AG04450 (cell line): Measurements from ENCODE around the gene CASP7. TPM values are rescaled to one million over a fixed set of nuclear protein-coding genes. Genes with fewer than 3 reads are reported as not detected.

Experiments used
- CTCF ChIA-PET: fragments of 300-600, 350-600 bp; formaldehyde crosslinking; extraction: SDS; loops from one replicate; lab custom pipeline; 2022; ENCODE audit warnings: antibody characterized with exemption, inconsistent platforms; lab: Charles Lee
- POLR2A ChIA-PET: fragments of 350-600 bp; formaldehyde crosslinking; extraction: SDS; loops from one replicate; lab custom pipeline; 2021; ENCODE audit warnings: antibody characterized with exemption, inconsistent platforms; lab: Yijun Ruan, JAX
- DNase-seq: peaks from one replicate; pipeline ENCODE4 v3.0.0-alpha.2; 2011; ENCODE audit warnings: low read depth, low spot score
- H3K27ac ChIP-seq: one replicate; pipeline ENCODE4 v1.5.1; 2012; ENCODE audit warnings: low read depth, low read length, control low read depth
- H3K27me3 ChIP-seq: one replicate; pipeline ENCODE4 v1.6.0; 2012; ENCODE audit warnings: low read length; ENCODE audit not compliant: control insufficient read depth, insufficient read depth
- H3K4me3 ChIP-seq: 2 replicates; pipeline ENCODE4 v1.5.1; 2011; ENCODE audit warnings: mild to moderate bottlenecking, low read depth, low read length, control low read depth
- H3K9me3 ChIP-seq: 2 replicates; pipeline ENCODE4 v1.5.1; 2012; ENCODE audit warnings: low read length; ENCODE audit not compliant: control insufficient read depth, insufficient read depth
- CTCF ChIP-seq: IDR thresholded peaks from 2 replicates; pipeline ENCODE4 v1.5.1; 2011; ENCODE audit warnings: low read depth, low read length, control low read depth, inconsistent platforms
- polyA plus RNA-seq: library from polyadenylated mRNA; depleted of rRNA; stranded (reverse); fragments of >200 nt; gene quantifications from 2 replicates; pipeline ENCODE4 v1.2.3, GENCODE V29; 2011

The CASP7 gene
- polyA plus RNA-seq, 1 experiment: 33.7 TPM

- ChIA-PET CTCF (interaction anchor here (1.3 to 2.5 kb wide), 2 partner anchors 22 to 93 kb away, joined by 3 to 7 read pairs; no protein-coding TSS in a partner anchor), POLR2A (no interaction called here)
- no peaks in the 10 kb centered on the region for H3K9me3 ChIP-seq
- no peak overlapping the region for H3K27ac ChIP-seq
- H3K27me3 ChIP-seq: peaks cover 4% of the 10 kb centered on the region
- TF ChIP-seq CTCF: no peak
- H3K4me3 ChIP-seq: no peak overlapping the region
- DNase-seq: no peak
These were observed 22.8 kb upstream of the CASP7 start for GRCh38 chr10:113656896-113657295.

GRCh38 chr10:113657544-113657943, 22.2 kb upstream of the CASP7 start:
- Histone ChIP-seq H3K9me3 (no peaks in the 10 kb centered on the region), H3K4me3 (no peak overlapping the region), H3K27ac (no peak overlapping the region), H3K27me3 (peaks cover 4% of the 10 kb centered on the region)
- DNase-seq: no peak
- no peak for TF ChIP-seq CTCF
- ChIA-PET CTCF (interaction anchor here (1.3 to 2.5 kb wide), 2 partner anchors 22 to 94 kb away, joined by 3 to 7 read pairs; no protein-coding TSS in a partner anchor), POLR2A (no interaction called here)

DNA sequence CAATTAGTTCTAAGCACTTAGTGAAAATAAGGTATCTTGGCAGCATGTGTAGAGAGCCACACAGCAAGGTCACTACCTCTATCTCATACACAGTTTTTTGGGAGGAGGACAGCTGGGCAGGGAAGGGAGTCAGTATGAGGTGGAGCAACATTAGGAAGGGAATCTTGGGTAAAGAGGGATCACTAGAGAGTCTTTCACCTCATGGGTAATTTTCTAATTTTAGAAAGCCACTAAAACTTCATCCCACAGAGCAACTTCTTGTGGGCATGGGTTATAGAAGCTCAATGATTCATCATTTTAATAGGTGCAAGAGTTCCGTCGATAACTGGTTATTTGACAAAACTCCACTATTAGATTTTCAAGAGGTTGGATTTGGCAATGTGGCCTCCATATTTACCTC, 18.4 kb upstream of the CASP7 start:
- H3K9me3 ChIP-seq: no peaks in the 10 kb centered on the region
- H3K27me3 ChIP-seq: peaks cover 2% of the 10 kb centered on the region
- no peak for TF ChIP-seq CTCF
- POLR2A ChIA-PET: no interaction called here
- no peak overlapping the region for H3K4me3 ChIP-seq
- CTCF ChIA-PET: no interaction called here
- no peak overlapping the region for H3K27ac ChIP-seq
- no peak for DNase-seq

DNA sequence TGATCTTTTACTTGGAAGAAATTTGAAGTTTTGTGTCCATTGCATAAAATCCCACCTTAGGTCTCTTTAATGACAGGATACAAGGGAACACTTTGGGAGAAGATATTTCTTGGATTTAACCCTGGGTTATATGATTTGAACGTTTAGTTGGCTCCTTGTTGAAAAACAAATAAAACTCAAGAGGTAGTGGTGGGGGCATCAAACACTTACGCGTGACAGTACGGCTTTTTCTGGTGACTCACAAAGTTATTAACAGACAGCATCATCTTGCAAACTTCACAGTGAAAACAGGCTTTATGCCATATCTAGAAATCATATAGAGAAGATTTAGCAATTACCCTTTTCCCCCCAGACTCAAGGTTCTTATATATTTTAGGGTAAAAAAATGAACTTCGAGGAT, 16.6 kb upstream of the CASP7 start:
- H3K9me3 ChIP-seq: no peaks in the 10 kb centered on the region
- POLR2A ChIA-PET: no interaction called here
- no peak overlapping the region for H3K27ac ChIP-seq
- DNase-seq: no peak
- CTCF ChIA-PET: no interaction called here
- H3K4me3 ChIP-seq: no peak overlapping the region
- no peak for TF ChIP-seq CTCF
- H3K27me3 ChIP-seq: peaks cover 2% of the 10 kb centered on the region

DNA sequence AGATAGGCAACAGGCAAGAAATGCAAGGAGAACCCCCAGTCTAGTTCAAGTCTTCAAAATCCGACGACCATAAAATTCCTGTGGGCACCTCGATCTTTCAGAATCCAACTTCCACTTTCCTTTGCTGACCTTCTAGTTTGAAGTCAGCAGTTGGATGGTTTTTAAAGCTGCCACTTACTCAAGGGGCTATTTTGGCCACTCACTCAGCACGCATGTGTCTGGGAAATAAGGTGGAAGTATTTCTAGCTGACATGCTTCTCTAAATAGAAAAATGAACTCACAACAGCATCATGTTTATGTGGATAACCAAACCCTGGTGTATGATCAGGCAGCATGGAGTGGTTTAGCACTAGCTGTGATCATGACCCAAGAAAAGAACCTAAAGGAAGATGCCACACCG, 15.8 kb upstream of the CASP7 start, which contains the start of gene NRAP:
TSS of gene NRAP (minus strand) at position 134 of the 400 bp plus-strand sequence. CDS start 159 bp downstream, outside the sequence.
- TF ChIP-seq CTCF: no peak
- Histone ChIP-seq H3K27me3 (peaks cover 2% of the 10 kb centered on the region), H3K27ac (no peak within 1 kb of the TSS), H3K4me3 (no peak within 1 kb of the TSS), H3K9me3 (no peaks in the 10 kb centered on the region)
- CTCF ChIA-PET: no interaction called here
- POLR2A ChIA-PET: no interaction called here
- no peak for DNase-seq
